HFFc6 (cell line): ENCODE data around the gene BHLHE40. TPM values are rescaled to one million over a fixed set of nuclear protein-coding genes. Genes with fewer than 3 reads are reported as not detected.
A peak's percentile ranks its signal among the peaks of the same experiment; 100 is the strongest.

Experiments used
- DNase-seq: peaks from one replicate; pipeline ENCODE4 v3.0.0-alpha.2; 2018
- H3K27ac Mint-ChIP-seq: 2 replicates; pipeline ENCODE4 v1.8.0; 2020; ENCODE audit warnings: mild to moderate bottlenecking, mixed read lengths
- H3K27me3 Mint-ChIP-seq: 2 replicates; pipeline ENCODE4 v1.8.0; 2021; ENCODE audit warnings: mild to moderate bottlenecking, moderate library complexity, mixed read lengths; ENCODE audit not compliant: insufficient read depth
- H3K36me3 Mint-ChIP-seq: 2 replicates; pipeline ENCODE4 v1.8.0; 2021; ENCODE audit warnings: low read depth, mixed read lengths
- H3K4me1 Mint-ChIP-seq: 2 replicates; pipeline ENCODE4 v1.8.0; 2020; ENCODE audit warnings: low read depth, mixed read lengths
- H3K4me3 Mint-ChIP-seq: 2 replicates; pipeline ENCODE4 v1.8.0; 2020; ENCODE audit warnings: mild to moderate bottlenecking, moderate library complexity, mixed read lengths
- H3K9me3 Mint-ChIP-seq: 2 replicates; pipeline ENCODE4 v1.8.0; 2020; ENCODE audit warnings: mild to moderate bottlenecking, mixed read lengths
- CTCF ChIP-seq: fragments of 200-600 bp; sonication (generic); IDR thresholded peaks from 2 replicates; pipeline ENCODE4 v1.5.0; 2021; ENCODE audit warnings: antibody characterized with exemption, mild to moderate bottlenecking
- long read RNA-seq: library from polyadenylated mRNA; unstranded; transcript quantifications from one replicate; pipeline ENCODE4 v2.0.0, GENCODE V29; 2019
- total RNA-seq, 6 experiments: library from RNA; stranded (reverse); fragmentation: NEBNext Ultra II Directional; extraction: Animal tissue kit (Norgen Biotek cat#: 25700); gene quantifications; 2 replicates in 1 of 6; 3 replicates in 5 of 6; pipeline ENCODE4 v1.2.3, GENCODE V29; 2021

The BHLHE40 gene
- total RNA-seq, result 10 to 100 TPM; 10.2 to 11.8 (median 10.7) TPM
- long read RNA-seq, partial matches to known transcripts, result 1 of 6 reads
- long read RNA-seq, other reads (novel, unspliced or antisense), result 1 of 6 reads

GRCh38 chr3:4979428-4980228 is at the start of gene BHLHE40:
Gene BHLHE40, plus strand, starts transcription at chr3:4979437. Its CDS starts 282 bp downstream, at chr3:4979719.
- DNase-seq, result no peak
- peak within 1 kb of the TSS; percentile 99 for H3K4me3 Mint-ChIP-seq
- no peak for TF ChIP-seq CTCF
- H3K4me1 Mint-ChIP-seq, result peaks cover 64% of the 10 kb centered on the region
- no peaks in the 10 kb centered on the region for H3K9me3 Mint-ChIP-seq
- H3K27ac Mint-ChIP-seq, result peak within 1 kb of the TSS; percentile 97
- H3K36me3 Mint-ChIP-seq, result peaks cover 20% of the 10 kb centered on the region
- H3K27me3 Mint-ChIP-seq, result no peaks in the 10 kb centered on the region; the same call in 1 of the 2 replicates

- Mint-ChIP-seq H3K9me3 (no peaks in the 10 kb centered on the region), H3K4me1 (peaks cover 13% of the 10 kb centered on the region), H3K36me3 (no peaks in the 10 kb centered on the region), H3K27me3 (peaks cover 2% of the 10 kb centered on the region; the same call in 1 of the 2 replicates), H3K27ac (no peak overlapping the region), H3K4me3 (no peak overlapping the region)
- TF ChIP-seq CTCF, result no peak
- DNase-seq, result no peak
These were observed 48.7 kb upstream of the BHLHE40 start for GRCh38 chr3:4930501-4930900.

GRCh38 chr3:4934050-4934449 is 45.2 kb upstream of the BHLHE40 start:
- peaks cover 22% of the 10 kb centered on the region for H3K4me1 Mint-ChIP-seq
- H3K27ac Mint-ChIP-seq, result no peak overlapping the region
- DNase-seq, result no peak
- no peak overlapping the region for H3K4me3 Mint-ChIP-seq
- no peak for TF ChIP-seq CTCF
- H3K9me3 Mint-ChIP-seq, result no peaks in the 10 kb centered on the region
- H3K27me3 Mint-ChIP-seq, result peaks cover 2% of the 10 kb centered on the region; the same call in 1 of the 2 replicates
- peaks cover 5% of the 10 kb centered on the region; the same call in 1 of the 2 replicates for H3K36me3 Mint-ChIP-seq

GRCh38 chr3:4935347-4935746 is 43.9 kb upstream of the BHLHE40 start:
- H3K9me3 Mint-ChIP-seq, result no peaks in the 10 kb centered on the region
- no peak overlapping the region for H3K4me3 Mint-ChIP-seq
- no peak for DNase-seq
- peaks cover 5% of the 10 kb centered on the region; the same call in 1 of the 2 replicates for H3K36me3 Mint-ChIP-seq
- no peak for TF ChIP-seq CTCF
- H3K4me1 Mint-ChIP-seq, result peaks cover 28% of the 10 kb centered on the region
- H3K27ac Mint-ChIP-seq, result no peak overlapping the region
- H3K27me3 Mint-ChIP-seq, result peaks cover 2% of the 10 kb centered on the region; the same call in 1 of the 2 replicates

- no peaks in the 10 kb centered on the region for H3K9me3 Mint-ChIP-seq
- H3K4me1 Mint-ChIP-seq, result peaks cover 28% of the 10 kb centered on the region
- no peak for DNase-seq
- H3K36me3 Mint-ChIP-seq, result peaks cover 5% of the 10 kb centered on the region; the same call in 1 of the 2 replicates
- TF ChIP-seq CTCF, result no peak
- no peak overlapping the region for H3K27ac Mint-ChIP-seq
- H3K27me3 Mint-ChIP-seq, result peaks cover 2% of the 10 kb centered on the region; the same call in 1 of the 2 replicates
- H3K4me3 Mint-ChIP-seq, result no peak overlapping the region
These were observed 42.1 kb upstream of the BHLHE40 start for GRCh38 chr3:4936982-4937614.
